OCI-LY7 (cell line): Measurements from ENCODE around the gene SMOC1. TPM values are rescaled to one million over a fixed set of nuclear protein-coding genes. Genes with fewer than 3 reads are reported as not detected.

Experiments used
- BruUV-seq: library from RNA; stranded (reverse); fragments of 400-500 nt; replicated peaks from 2 replicates; lab custom pipeline; 2021; lab: Mats Ljungman, UMichigan
- CTCF ChIA-PET: fragments of 300-600 bp; sonication (Branson Sonifier 250); formaldehyde crosslinking; loops from one replicate; lab custom pipeline; 2022; ENCODE audit warnings: antibody characterized with exemption; ENCODE audit not compliant: unreplicated experiment; lab: Charles Lee
- POLR2A ChIA-PET: fragments of 300-600 bp; sonication (Branson Sonifier 250); formaldehyde crosslinking; loops from one replicate; lab custom pipeline; 2022; ENCODE audit warnings: antibody characterized with exemption; lab: Charles Lee
- DNase-seq: peaks from one replicate; pipeline ENCODE4 v3.0.0-alpha.2; 2015; ENCODE audit warnings: low spot score
- H2AFZ ChIP-seq: fragments of 200-600 bp; sonication (generic), shearing (Covaris generic); 2 replicates; pipeline ENCODE4 v1.6.1; 2014; ENCODE audit warnings: mild to moderate bottlenecking, antibody characterized with exemption, low read length, moderate library complexity
- H3K27ac ChIP-seq: fragments of 200-600 bp; sonication (generic); 2 replicates; pipeline ENCODE4 v1.5.1; 2014; ENCODE audit warnings: mixed run types, low read depth, mild to moderate bottlenecking, moderate library complexity, low read length, inconsistent platforms; ENCODE audit not compliant: poor library complexity, severe bottlenecking
- H3K36me3 ChIP-seq: fragments of 200-600 bp; sonication (generic); 2 replicates; pipeline ENCODE4 v1.6.1; 2014; ENCODE audit warnings: mild to moderate bottlenecking, antibody characterized with exemption, low read length, moderate library complexity, mixed read lengths; ENCODE audit not compliant: insufficient read depth
- H3K4me1 ChIP-seq: fragments of 200-600 bp; sonication (generic); 2 replicates; pipeline ENCODE4 v1.5.1; 2014; ENCODE audit warnings: mild to moderate bottlenecking, low read length; ENCODE audit not compliant: insufficient read depth, poor library complexity, severe bottlenecking
- H3K4me2 ChIP-seq: fragments of 200-600 bp; sonication (generic); 2 replicates; pipeline ENCODE4 v1.6.1; 2014; ENCODE audit warnings: mild to moderate bottlenecking, low read length
- H3K4me3 ChIP-seq: fragments of 200-600 bp; sonication (generic); 2 replicates; pipeline ENCODE4 v1.5.1; 2014; ENCODE audit warnings: mild to moderate bottlenecking, low read depth, low read length; ENCODE audit not compliant: poor library complexity, severe bottlenecking
- H3K79me2 ChIP-seq: fragments of 200-600 bp; sonication (generic); 2 replicates; pipeline ENCODE4 v1.6.1; 2016; ENCODE audit warnings: low read depth, mild to moderate bottlenecking, low read length, moderate library complexity, mixed read lengths; ENCODE audit not compliant: insufficient read depth
- H3K9me2 ChIP-seq: fragments of 200-600 bp; sonication (generic); 2 replicates; pipeline ENCODE4 v1.6.1; 2016; ENCODE audit warnings: mild to moderate bottlenecking, low read length, mixed read lengths; ENCODE audit not compliant: insufficient read depth
- H3K9me3 ChIP-seq: fragments of 200-600 bp; sonication (generic); 2 replicates; pipeline ENCODE4 v1.6.1; 2014; ENCODE audit warnings: mild to moderate bottlenecking, mixed run types, low read length, mixed read lengths
- H4K20me1 ChIP-seq: fragments of 200-600 bp; sonication (generic); 2 replicates; pipeline ENCODE4 v1.6.1; 2014; ENCODE audit warnings: mild to moderate bottlenecking, antibody characterized with exemption, low read length, moderate library complexity, mixed read lengths; ENCODE audit not compliant: insufficient read depth
- CTCF ChIP-seq: fragments of 200-600 bp; sonication (generic); conservative IDR thresholded peaks from 2 replicates; pipeline ENCODE4 v1.5.1; 2014; ENCODE audit warnings: mild to moderate bottlenecking, antibody characterized with exemption, low read length, moderate library complexity, mixed read lengths
- EZH2phosphoT487 ChIP-seq: fragments of 200-600 bp; sonication (generic); IDR thresholded peaks from 2 replicates; pipeline ENCODE4 v1.6.1; 2018; ENCODE audit warnings: low read depth, borderline replicate concordance, mild to moderate bottlenecking, mixed run types, antibody characterized with exemption, low read length, moderate library complexity, mixed read lengths
- intact Hi-C: fragments of 100-400 bp; cut with micrococcal nuclease; formaldehyde crosslinking; loops from one replicate; pipeline ENCODE4 v1.10.0; 2022; ENCODE audit not compliant: unreplicated experiment
- total RNA-seq, 2 experiments: library from RNA; depleted of rRNA in 1 of 2; stranded (reverse); fragments of >200 nt in 1 of 2; shearing (Covaris generic) in 1 of 2; gene quantifications; 2 replicates each; pipeline ENCODE4 v1.2.3, GENCODE V29; 2014 to 2022

Gene SMOC1
- total RNA-seq, 2 experiments from 2014 or later: not detected

DNA sequence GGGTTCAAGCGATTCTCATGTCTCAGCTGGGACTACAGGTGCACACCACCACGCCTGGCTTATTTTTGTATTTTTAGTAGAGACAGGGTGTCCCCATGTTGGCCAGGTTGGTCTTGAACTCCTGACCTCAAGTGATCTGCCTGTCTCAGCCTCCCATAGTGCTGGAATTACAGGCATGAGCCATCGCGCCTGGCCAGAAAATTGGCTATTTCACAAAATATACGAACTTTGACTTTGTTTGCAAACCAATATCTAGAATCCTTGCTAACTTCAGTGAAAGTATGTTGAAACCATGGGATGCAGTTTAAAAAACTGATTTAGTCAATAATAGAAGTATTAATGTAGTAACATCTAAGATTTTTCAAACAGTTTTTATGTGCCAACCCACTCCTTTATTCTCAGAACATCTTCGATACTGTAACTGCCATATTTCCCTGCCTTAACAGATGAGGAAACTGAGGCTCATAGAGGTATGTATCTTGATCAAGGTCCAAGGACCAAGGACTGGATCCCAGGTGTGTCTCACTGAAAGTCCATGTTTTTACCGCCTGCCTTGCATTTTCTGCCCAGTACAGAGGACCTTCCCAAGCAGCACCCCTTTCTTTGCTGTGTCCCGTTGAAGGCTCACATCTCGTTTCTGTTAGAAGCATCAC, 54.5 kb downstream of the SMOC1 start:
- H4K20me1 ChIP-seq: no peaks in the 10 kb centered on the region
- H3K4me2 ChIP-seq: no peak overlapping the region
- no peaks in the 10 kb centered on the region for H3K9me3 ChIP-seq
- TF ChIP-seq CTCF (no peak), EZH2phosphoT487 (no peak)
- POLR2A ChIA-PET: no interaction called here
- CTCF ChIA-PET: no interaction called here
- no peaks in the 10 kb centered on the region for H3K36me3 ChIP-seq
- no TSS peak for BruUV-seq
- no peaks in the 10 kb centered on the region for H3K79me2 ChIP-seq
- H3K27ac ChIP-seq: no peak overlapping the region
- DNase-seq: no peak
- no peaks in the 10 kb centered on the region for H3K4me1 ChIP-seq
- intact Hi-C loops: no loop called here
- no peaks in the 10 kb centered on the region for H3K9me2 ChIP-seq
- H2AFZ ChIP-seq: no peak overlapping the region
- no peak overlapping the region for H3K4me3 ChIP-seq

DNA sequence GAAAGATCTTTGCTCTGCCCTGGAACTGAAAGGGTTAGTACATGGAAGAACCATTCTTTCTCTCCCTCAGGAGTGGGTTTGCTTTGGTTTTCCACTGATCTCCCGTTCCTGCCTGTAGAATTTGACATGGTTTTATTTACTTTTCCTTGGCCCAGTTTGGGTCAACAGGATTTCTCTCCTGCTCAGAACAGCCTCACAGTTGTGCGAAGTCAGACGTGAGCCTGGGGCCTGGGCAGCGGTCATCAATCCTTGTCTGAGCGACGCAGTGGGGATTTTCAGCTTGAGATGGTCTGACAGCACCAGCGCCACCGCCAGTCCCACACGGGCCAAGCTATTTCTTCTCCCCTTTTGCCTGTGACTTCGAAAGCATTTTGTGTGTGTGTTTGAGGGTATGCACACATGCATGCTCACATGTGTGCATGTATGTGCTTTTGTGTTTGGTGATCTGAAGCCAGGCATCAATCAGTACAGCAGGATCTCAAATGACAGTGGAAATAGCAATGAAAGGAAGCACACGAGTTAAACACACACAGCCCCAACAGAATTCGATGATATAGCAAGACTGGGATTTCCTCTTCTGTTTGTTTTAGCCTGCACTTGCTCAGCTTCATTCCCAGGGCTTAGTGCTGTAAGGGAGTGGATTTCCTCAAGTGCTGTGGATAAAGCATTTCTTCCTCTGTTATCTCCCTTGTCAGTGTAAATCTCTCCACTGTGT, 58.3 kb downstream of the SMOC1 start:
- Histone ChIP-seq H3K36me3 (no peaks in the 10 kb centered on the region), H3K4me2 (no peak overlapping the region), H3K4me1 (no peaks in the 10 kb centered on the region), H3K4me3 (no peak overlapping the region), H2AFZ (no peak overlapping the region), H3K27ac (no peak overlapping the region), H3K79me2 (no peaks in the 10 kb centered on the region), H4K20me1 (no peaks in the 10 kb centered on the region), H3K9me3 (no peaks in the 10 kb centered on the region), H3K9me2 (no peaks in the 10 kb centered on the region)
- CTCF ChIA-PET: no interaction called here
- intact Hi-C loops: no loop called here
- TF ChIP-seq EZH2phosphoT487 (no peak), CTCF (no peak)
- POLR2A ChIA-PET: no interaction called here
- DNase-seq: no peak
- BruUV-seq: no TSS peak

- TF ChIP-seq EZH2phosphoT487: no peak
- no peak for TF ChIP-seq CTCF
- BruUV-seq: no TSS peak
- no peaks in the 10 kb centered on the region for H3K79me2 ChIP-seq
- intact Hi-C loops: no loop called here
- ChIA-PET CTCF (no interaction called here), POLR2A (no interaction called here)
- no peak overlapping the region for H3K4me3 ChIP-seq
- H3K9me3 ChIP-seq: no peaks in the 10 kb centered on the region
- no peaks in the 10 kb centered on the region for H3K9me2 ChIP-seq
- no peaks in the 10 kb centered on the region for H3K4me1 ChIP-seq
- no peaks in the 10 kb centered on the region for H3K36me3 ChIP-seq
- H3K27ac ChIP-seq: no peak overlapping the region
- no peak overlapping the region for H2AFZ ChIP-seq
- no peak for DNase-seq
- no peaks in the 10 kb centered on the region for H4K20me1 ChIP-seq
- no peak overlapping the region for H3K4me2 ChIP-seq
Observed at GRCh38 chr14:69938751-69939150, 59.5 kb downstream of the SMOC1 start.
